Measurements from ENCODE around the gene CRK. TPM values are rescaled to one million over a fixed set of nuclear protein-coding genes. Genes with fewer than 3 reads are reported as not detected.

Gene CRK
- total and polyA plus RNA-seq, 10 of the 15 experiments (the other 5 are each of a cell fraction or from before 2014, with no cell fraction given), result 11.1 to 23.8 (median 20.5) TPM

GRCh38 chr17:1491443-1492248 lies 35.6 kb upstream of the CRK start:
- in situ Hi-C loops (cut with MboI), result no loop called here
- Histone ChIP-seq H3K4me1 (ENCODE audit: control insufficient read depth, insufficient read depth, low read length) (peaks cover 17% of the 10 kb centered on the region), H3K79me2 (ENCODE audit: control insufficient read depth, insufficient read depth, low read length) (no peaks in the 10 kb centered on the region), H3K27ac (ENCODE audit: control insufficient read depth, insufficient read depth) (peak overlapping the region; percentile 35), H3K4me3 (peak overlapping the region; percentile 96), H4K20me1 (ENCODE audit: control insufficient read depth, insufficient read depth) (no peaks in the 10 kb centered on the region), H3K27me3 (replicated peaks in 1 of 2; ENCODE audit: control insufficient read depth in 2 of 2, insufficient read depth in 2 of 2, low read length in 1 of 2) (no peaks in the 10 kb centered on the region), H3K36me3 (ENCODE audit: control insufficient read depth in 2 of 2, insufficient read depth in 2 of 2, low read length in 1 of 2) (peaks cover 0 to 4% of the 10 kb centered on the region in 2 experiments; a peak in 1 of 4 replicates), H3K4me2 (ENCODE audit: control insufficient read depth, insufficient read depth) (peak overlapping the region; percentile 99), H2AFZ (ENCODE audit: control insufficient read depth, low read depth, low read length) (peak overlapping the region; percentile 81; the same call in 1 of the 2 replicates), H3K9me3 (replicated peaks; ENCODE audit: control insufficient read depth, insufficient read depth, low read length) (no peaks in the 10 kb centered on the region), H3K9ac (ENCODE audit: control insufficient read depth, insufficient read depth, low read length) (peak overlapping the region; percentile 67; the same call in 1 of the 2 replicates)
- ChIA-PET POLR2A (no interaction called here), SMC1A (ENCODE audit: uncharacterized antibody, unreplicated experiment) (interaction anchor here (1.4 kb wide), 1 partner anchor 17 kb away, joined by 4 read pairs; no protein-coding TSS in a partner anchor), CTCF (interaction anchor here (1.2 kb wide), 2 partner anchors 24 to 125 kb away, joined by 3 to 5 read pairs; no protein-coding TSS in a partner anchor), RAD21 (ENCODE audit: unreplicated experiment) (no interaction called here)
- 6% methylated on average over 16 of the region's 94 CpGs for WGBS (ENCODE audit: insufficient coverage, insufficient replicate concordance, low lambda C conversion rate, missing lambda C conversion rate)
- intact Hi-C loops (cut with micrococcal nuclease; ENCODE audit: unreplicated experiment), result no loop called here
- no peak for FAIRE-seq
- peak; percentile 51 for ATAC-seq
- TF ChIP-seq NR2F1 (conservative IDR thresholded peaks at IDR 0.05) (peak; percentile 52; the same call in 1 of the 2 replicates), RAD51 (IDR thresholded peaks at IDR 0.05) (no peak), BHLHE40 (IDR thresholded peaks at IDR 0.05; ENCODE audit: borderline replicate concordance in 1 of 2, low read depth in 2 of 2, low read length in 1 of 2) (peak in 1 of 2 experiments; percentile 33; a peak in 1 of 4 replicates), BACH1 (IDR thresholded peaks at IDR 0.05; ENCODE audit: borderline replicate concordance) (peak; percentile 82; the same call in 1 of the 2 replicates), MAX (IDR thresholded peaks at IDR 0.05; ENCODE audit: low read depth, low read length) (no peak), GATAD2B (conservative IDR thresholded peaks at IDR 0.05; ENCODE audit: low read depth) (peak; percentile 51; the same call in 1 of the 2 replicates), ZSCAN29 (IDR thresholded peaks at IDR 0.05) (no peak), POLR2A (IDR thresholded peaks at IDR 0.05; ENCODE audit: low read depth, low read length) (0 out of 2 replicates have a peak, but pooled peaks have one; percentile 1), HDGF (IDR thresholded peaks at IDR 0.05) (0 out of 2 replicates have a peak, but pooled peaks have one; percentile 22), EGR1 (IDR thresholded peaks at IDR 0.05; ENCODE audit: borderline replicate concordance in 1 of 2, low read depth in 2 of 2, low read length in 2 of 2) (peak in 1 of 2 experiments; percentile 30; a peak in 1 of 3 replicates), IKZF1 (conservative IDR thresholded peaks at IDR 0.05) (peak; percentile 11; the same call in 1 of the 2 replicates)
- DNase-seq (ENCODE audit: low read depth, low spot score), result no peak
- BruUV-seq (replicated peaks), result no TSS peak
